ENCODE data around the gene GGACT.

DNA sequence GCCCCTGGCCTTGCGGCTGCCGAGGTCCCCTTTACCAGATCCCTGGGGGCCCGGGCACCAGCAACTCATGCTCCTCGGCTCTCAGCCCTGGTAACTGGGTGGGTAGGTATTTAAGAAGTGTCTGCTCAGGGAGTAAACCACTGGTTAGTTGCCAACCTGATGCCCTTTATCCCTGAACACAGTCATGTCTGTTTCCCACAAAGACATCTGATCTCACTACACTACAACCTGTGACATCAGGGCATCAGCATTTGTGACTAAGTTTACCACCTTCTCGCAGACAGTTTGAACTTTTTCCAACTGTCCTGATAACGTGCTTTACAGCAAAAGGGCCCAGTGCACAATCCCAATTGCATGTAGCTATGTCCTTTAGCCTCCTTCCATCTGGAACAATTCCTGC, 22.0 kb downstream of the GGACT start:
- TF ChIP-seq, protein P1, sequence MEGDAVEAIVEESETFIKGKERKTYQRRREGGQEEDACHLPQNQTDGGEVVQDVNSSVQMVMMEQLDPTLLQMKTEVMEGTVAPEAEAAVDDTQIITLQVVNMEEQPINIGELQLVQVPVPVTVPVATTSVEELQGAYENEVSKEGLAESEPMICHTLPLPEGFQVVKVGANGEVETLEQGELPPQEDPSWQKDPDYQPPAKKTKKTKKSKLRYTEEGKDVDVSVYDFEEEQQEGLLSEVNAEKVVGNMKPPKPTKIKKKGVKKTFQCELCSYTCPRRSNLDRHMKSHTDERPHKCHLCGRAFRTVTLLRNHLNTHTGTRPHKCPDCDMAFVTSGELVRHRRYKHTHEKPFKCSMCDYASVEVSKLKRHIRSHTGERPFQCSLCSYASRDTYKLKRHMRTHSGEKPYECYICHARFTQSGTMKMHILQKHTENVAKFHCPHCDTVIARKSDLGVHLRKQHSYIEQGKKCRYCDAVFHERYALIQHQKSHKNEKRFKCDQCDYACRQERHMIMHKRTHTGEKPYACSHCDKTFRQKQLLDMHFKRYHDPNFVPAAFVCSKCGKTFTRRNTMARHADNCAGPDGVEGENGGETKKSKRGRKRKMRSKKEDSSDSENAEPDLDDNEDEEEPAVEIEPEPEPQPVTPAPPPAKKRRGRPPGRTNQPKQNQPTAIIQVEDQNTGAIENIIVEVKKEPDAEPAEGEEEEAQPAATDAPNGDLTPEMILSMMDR (IDR thresholded peaks at IDR 0.05; ENCODE audit: poor library complexity), result no peak
- TF ChIP-seq EZH2phosphoT487 (IDR thresholded peaks at IDR 0.05; ENCODE audit: low read depth, severe bottlenecking, unreplicated experiment), result no peak

All from hepatocyte (in vitro differentiated cells).